Right lobe of liver (tissue), 6 donors: Measurements from ENCODE around the gene TLX2. TPM values are rescaled to one million over a fixed set of nuclear protein-coding genes. Genes with fewer than 3 reads are reported as not detected.

Source experiments
- ATAC-seq, 4 donors: fragments of 200-7000 bp; cut with Tn5 transposase; one replicate each; pipeline ENCODE4 v1.9.1; 2020; ENCODE audit warnings: mild to moderate bottlenecking in 4 of 4, moderate library complexity in 4 of 4
- DNase-seq, 3 donors: peaks; one replicate each; pipeline ENCODE4 v3.0.0-alpha.2; 2020
- H3K27ac ChIP-seq, 3 donors: fragments of 200-600 bp; one replicate each; pipeline ENCODE4 v1.8.0; 2022
- H3K27me3 ChIP-seq, 2 donors: fragments of 200-600 bp; one replicate each; pipeline ENCODE4 v1.8.0; 2022
- H3K36me3 ChIP-seq, 4 donors: fragments of 200-600 bp; sonication (generic) in 1 of 4; one replicate each; pipeline versions ENCODE4 v1.5.1 to v1.8.0; 2017 to 2022; ENCODE audit warnings: control low read depth in 1 of 4
- H3K4me1 ChIP-seq, 4 donors: fragments of 200-600 bp; sonication (generic) in 1 of 4; one replicate each; pipeline versions ENCODE4 v1.5.1 to v1.8.0; 2017 to 2022; ENCODE audit warnings: control low read depth in 1 of 4
- H3K4me3 ChIP-seq, 3 donors: fragments of 200-600 bp; one replicate each; pipeline ENCODE4 v1.8.0; 2022
- H3K9me3 ChIP-seq, 4 donors: fragments of 200-600 bp; sonication (generic) in 1 of 4; one replicate each; pipeline versions ENCODE4 v1.5.1 to v1.8.0; 2017 to 2022; ENCODE audit warnings: control low read depth in 1 of 4
- POLR2A ChIP-seq: fragments of 450-650 bp; IDR thresholded peaks from one replicate; pipeline ENCODE4 v1.6.1; 2017; ENCODE audit warnings: antibody characterized with exemption, mild to moderate bottlenecking
- WGBS: methylation state at CpG from one replicate; pipeline ENCODE4 v1.1.6; 2018; ENCODE audit warnings: low coverage, low lambda C conversion rate; ENCODE audit not compliant: insufficient coverage; ENCODE audit errors: missing lambda C conversion rate; 5-methylcytosine and 5-hydroxymethylcytosine counted together
- intact Hi-C, 2 donors: fragments of 100-400 bp; cut with DNase I; formaldehyde crosslinking; loops; one replicate each; pipeline versions ENCODE4 v1.11.2 to v1.14.1; 2022
- total RNA-seq, 6 experiments: library from RNA; depleted of rRNA in 2 of 6; stranded (reverse); fragments of >200 nt in 2 of 6; fragmentation: NEBNext Ultra II Directional in 3 of 6; extraction: Animal tissue kit (Norgen Biotek cat#: 25700) in 3 of 6; gene quantifications; one replicate each; pipeline versions ENCODE4 v1.1.0 to v1.2.4, GENCODE V29; 2016 to 2023
- TF ChIP-seq, protein P1 (sequence below), 4 donors: fragments of 200-600 bp in 3 of 4; fragments of 450-650 bp in 1 of 4; IDR thresholded peaks; one replicate each; pipeline versions ENCODE4 v1.5.1 to v1.8.0; 2016 to 2022; ENCODE audit warnings: antibody characterized with exemption in 4 of 4, mild to moderate bottlenecking in 2 of 4
- donor health status: DM: no; HTN: yes; CAD: no.
- donor health status: DM: no; HTN: no; CAD: no.
- donor health status: DM: no; HTN: no; CAD: no.
- donor health status: DM: no; HTN: yes; CAD: no.
- donor health status: DM: no; HTN: yes; CAD: no.

TLX2 gene
- total RNA-seq, 6 experiments from 2014 or later: not detected

DNA sequence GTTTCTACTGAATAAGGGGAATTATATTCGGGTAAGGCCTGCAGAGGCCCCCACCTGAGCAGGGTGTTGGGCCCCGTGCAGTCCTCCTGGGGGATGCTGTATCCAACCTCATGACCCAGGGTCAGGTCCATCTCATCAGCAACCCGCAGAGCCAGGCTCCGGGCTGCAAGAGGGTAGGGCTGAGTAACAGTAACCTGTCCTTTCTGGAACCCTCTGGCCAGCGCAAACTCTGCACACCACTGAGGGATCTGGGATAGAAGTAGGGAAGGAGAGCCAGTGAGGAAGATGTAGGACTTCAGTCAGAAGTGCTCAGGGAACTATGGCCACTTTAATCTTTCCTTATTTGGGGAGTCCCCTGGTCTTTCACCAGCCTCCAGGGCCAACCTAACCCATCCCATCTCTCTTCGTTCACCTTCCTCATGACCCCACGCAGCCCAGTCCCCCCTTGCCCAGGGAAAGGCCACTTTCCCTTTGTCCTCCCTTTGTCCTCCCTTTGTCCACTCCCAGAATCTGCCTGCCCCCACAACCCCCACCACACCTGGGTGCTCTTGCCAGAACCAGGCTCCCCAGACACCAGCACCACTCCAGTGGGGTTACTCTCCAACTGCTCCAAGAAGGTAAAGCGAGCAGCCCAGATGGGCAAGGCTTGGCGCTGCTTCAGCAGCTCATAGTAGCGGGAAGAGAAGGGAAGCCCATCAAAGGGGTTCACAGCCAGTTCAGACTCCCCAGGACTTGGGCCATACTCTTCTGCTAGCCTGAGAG is 10.9 kb downstream of the TLX2 start:
- no peaks in the 10 kb centered on the region for H3K9me3 ChIP-seq
- H3K27me3 ChIP-seq: no peaks in the 10 kb centered on the region
- no peak overlapping the region for H3K27ac ChIP-seq
- peaks cover 0 to 11% (median 4%) of the 10 kb centered on the region in 4 donors for H3K4me1 ChIP-seq
- no peak for ATAC-seq
- 91% methylated on average over 3 of the region's 10 CpGs for WGBS
- intact Hi-C loops: loop anchor here in 1 of 2 donors (5.0 kb wide), 1 partner anchor 38 kb away; no protein-coding TSS in a partner anchor
- H3K4me3 ChIP-seq: no peak overlapping the region
- DNase-seq: no peak
- peaks cover 0 to 20% (median 9%) of the 10 kb centered on the region in 4 donors for H3K36me3 ChIP-seq
- TF ChIP-seq POLR2A: no peak
- TF ChIP-seq, protein P1, sequence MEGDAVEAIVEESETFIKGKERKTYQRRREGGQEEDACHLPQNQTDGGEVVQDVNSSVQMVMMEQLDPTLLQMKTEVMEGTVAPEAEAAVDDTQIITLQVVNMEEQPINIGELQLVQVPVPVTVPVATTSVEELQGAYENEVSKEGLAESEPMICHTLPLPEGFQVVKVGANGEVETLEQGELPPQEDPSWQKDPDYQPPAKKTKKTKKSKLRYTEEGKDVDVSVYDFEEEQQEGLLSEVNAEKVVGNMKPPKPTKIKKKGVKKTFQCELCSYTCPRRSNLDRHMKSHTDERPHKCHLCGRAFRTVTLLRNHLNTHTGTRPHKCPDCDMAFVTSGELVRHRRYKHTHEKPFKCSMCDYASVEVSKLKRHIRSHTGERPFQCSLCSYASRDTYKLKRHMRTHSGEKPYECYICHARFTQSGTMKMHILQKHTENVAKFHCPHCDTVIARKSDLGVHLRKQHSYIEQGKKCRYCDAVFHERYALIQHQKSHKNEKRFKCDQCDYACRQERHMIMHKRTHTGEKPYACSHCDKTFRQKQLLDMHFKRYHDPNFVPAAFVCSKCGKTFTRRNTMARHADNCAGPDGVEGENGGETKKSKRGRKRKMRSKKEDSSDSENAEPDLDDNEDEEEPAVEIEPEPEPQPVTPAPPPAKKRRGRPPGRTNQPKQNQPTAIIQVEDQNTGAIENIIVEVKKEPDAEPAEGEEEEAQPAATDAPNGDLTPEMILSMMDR (IDR thresholded peaks at IDR 0.05): no peak

DNA sequence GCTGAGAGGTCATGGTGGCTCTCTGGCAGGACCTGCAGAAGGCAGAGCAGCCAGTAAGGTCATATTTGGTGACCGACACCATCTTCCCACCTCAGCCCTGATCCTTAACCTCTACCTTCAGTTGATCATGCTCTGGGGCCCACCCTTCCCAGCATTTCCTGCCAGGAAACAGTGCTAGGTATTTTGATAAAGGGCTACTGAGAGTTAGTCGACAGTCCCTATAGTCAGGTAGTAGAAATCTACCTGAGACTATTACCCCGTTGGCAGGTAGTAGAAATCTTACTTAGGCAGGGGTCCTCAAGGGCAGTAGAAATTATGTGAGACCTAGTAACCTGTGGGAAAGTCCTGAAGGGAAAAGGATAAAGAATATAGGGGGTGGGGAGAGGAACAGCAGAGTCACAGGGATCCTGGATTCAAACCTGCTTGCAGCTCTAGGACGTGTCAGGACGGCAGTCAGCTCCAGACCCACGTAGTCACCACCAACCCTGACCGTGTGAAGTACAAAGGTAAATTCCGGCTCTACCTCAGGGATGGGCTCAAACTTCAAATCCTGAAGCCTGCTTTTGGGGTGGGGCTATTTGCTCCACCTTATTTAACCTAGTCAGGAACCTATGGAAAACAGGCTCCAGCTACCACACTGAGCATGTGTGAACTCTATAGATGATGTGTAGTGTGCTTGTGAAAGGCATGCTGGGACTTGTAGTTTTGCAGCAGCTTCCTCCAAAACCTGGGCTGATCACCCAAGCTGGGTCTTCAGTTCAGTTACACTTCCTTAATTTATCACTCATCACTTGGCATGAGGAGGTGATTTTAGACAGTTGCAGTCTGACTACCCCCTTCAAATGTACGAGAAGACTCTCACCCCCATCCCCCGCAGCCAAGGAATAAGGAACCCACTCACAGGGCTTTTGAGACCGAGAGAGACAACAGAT is 11.7 kb downstream of the TLX2 start, which contains the start of gene DQX1:
Gene DQX1 (minus strand): TSS at position 515 of the 932 bp plus-strand sequence. CDS start 502 bp downstream, at position 13.
- H3K9me3 ChIP-seq: no peaks in the 10 kb centered on the region
- no peak for DNase-seq
- 78% methylated on average over 9 of the region's 11 CpGs for WGBS
- H3K36me3 ChIP-seq: peaks cover 0 to 20% (median 9%) of the 10 kb centered on the region in 4 donors
- no peak for ATAC-seq
- H3K4me1 ChIP-seq: peaks cover 0 to 16% (median 6%) of the 10 kb centered on the region in 4 donors
- H3K27me3 ChIP-seq: no peaks in the 10 kb centered on the region
- no peak within 1 kb of the TSS for H3K27ac ChIP-seq
- TF ChIP-seq, protein P1 (IDR thresholded peaks at IDR 0.05): no peak
- TF ChIP-seq POLR2A: no peak
- H3K4me3 ChIP-seq: no peak within 1 kb of the TSS
- intact Hi-C loops: loop anchor here in 1 of 2 donors (5.0 kb wide), 1 partner anchor 39 kb away; no protein-coding TSS in a partner anchor

DNA sequence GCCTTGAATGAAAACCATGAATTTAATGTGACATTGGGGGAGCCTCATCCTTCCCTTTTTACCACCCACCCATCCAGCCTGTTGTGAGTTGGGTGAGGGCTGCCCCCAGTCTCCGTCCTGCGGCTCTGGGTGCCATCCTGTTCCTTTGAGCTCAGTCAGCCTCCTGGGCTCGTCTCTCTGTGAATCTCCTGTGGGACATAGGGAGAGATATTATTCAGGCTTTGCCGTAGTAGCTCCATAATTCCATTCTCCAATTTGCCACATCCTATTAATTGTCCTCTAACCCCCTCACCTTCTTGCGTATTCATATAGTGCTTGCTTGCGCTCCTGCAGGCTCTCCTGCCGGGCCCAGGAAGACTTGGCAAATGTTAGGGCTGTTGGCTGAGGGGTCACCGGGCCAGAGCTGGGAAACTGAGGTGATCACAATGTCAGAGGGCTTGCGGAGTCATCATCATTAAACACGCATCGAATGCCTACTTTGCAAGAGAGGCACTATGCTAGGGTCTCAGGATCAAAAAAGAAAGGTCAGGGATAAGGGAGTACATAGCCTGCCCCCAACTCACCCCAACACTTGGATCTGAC is 12.5 kb downstream of the TLX2 start:
- Histone ChIP-seq H3K27me3 (no peaks in the 10 kb centered on the region), H3K9me3 (no peaks in the 10 kb centered on the region), H3K36me3 (peaks cover 0 to 20% (median 9%) of the 10 kb centered on the region in 4 donors), H3K4me3 (no peak overlapping the region), H3K4me1 (peaks cover 0 to 19% (median 6%) of the 10 kb centered on the region in 4 donors), H3K27ac (no peak overlapping the region)
- intact Hi-C loops: loop anchor here in 1 of 2 donors (5.0 kb wide), 1 partner anchor 39 kb away; no protein-coding TSS in a partner anchor
- WGBS: 93% methylated on average over 5 of the region's 11 CpGs
- no peak for ATAC-seq
- no peak for TF ChIP-seq POLR2A
- TF ChIP-seq, protein P1 (IDR thresholded peaks at IDR 0.05): no peak
- DNase-seq: no peak

DNA sequence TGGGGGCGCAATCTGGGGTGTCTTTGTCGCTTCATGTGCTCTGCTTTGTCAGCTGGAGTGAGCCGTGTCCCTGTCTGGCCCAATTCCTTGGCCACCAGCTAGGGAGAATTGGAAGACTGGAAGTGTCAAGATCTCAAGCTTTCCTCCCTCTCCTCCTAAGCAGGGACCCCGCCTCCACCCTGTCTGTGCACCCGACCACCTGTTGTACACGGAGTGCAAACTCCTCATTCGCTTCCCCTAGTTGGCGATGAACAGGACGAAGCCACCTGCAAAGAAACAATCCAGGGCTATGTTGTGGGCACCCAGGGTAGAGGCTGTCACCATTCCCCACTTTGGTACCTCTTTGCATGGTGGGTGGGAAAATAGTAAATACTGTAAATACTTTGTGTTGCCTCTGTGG is 13.5 kb downstream of the TLX2 start:
- Histone ChIP-seq H3K27me3 (no peaks in the 10 kb centered on the region), H3K4me3 (no peak overlapping the region), H3K27ac (no peak overlapping the region), H3K36me3 (peaks cover 0 to 22% (median 9%) of the 10 kb centered on the region in 4 donors), H3K4me1 (peaks cover 0 to 19% (median 6%) of the 10 kb centered on the region in 4 donors), H3K9me3 (no peaks in the 10 kb centered on the region)
- no peak for ATAC-seq
- no peak for TF ChIP-seq POLR2A
- TF ChIP-seq, protein P1 (IDR thresholded peaks at IDR 0.05): no peak
- 94% methylated on average over 6 of the region's 9 CpGs for WGBS
- intact Hi-C loops: loop anchor here in 1 of 2 donors (5.0 kb wide), 1 partner anchor 40 kb away; no protein-coding TSS in a partner anchor
- DNase-seq: no peak
